Kidney (tissue), 14 donors: ENCODE measurements around the gene TPSB2. TPM values are rescaled to one million over a fixed set of nuclear protein-coding genes. Genes with fewer than 3 reads are reported as not detected.

Experiments
- DNase-seq, 5 donors: peaks; one replicate each; pipeline ENCODE4 v3.0.0-alpha.2; 2013 to 2020
- FAIRE-seq: peaks from 2 replicates; lab custom pipeline; 2012; peaks lifted over from hg19 to GRCh38; lab: Jason Lieb, UNC
- H3K27ac ChIP-seq, 2 donors: one replicate each; pipeline ENCODE4 v1.7.0; 2013; ENCODE audit warnings: low read depth in 2 of 2, low read length in 2 of 2, inconsistent platforms in 1 of 2
- H3K27me3 ChIP-seq: one replicate; pipeline ENCODE4 v1.7.1; 2013; ENCODE audit warnings: low read length, inconsistent platforms; ENCODE audit not compliant: control insufficient read depth, insufficient read depth
- H3K36me3 ChIP-seq, 3 donors: one replicate each; pipeline versions ENCODE4 v1.7.0 to v1.7.1; 2013; ENCODE audit warnings: low read length in 3 of 3, control low read depth in 1 of 3, inconsistent platforms in 1 of 3; ENCODE audit not compliant: insufficient read depth in 3 of 3, control insufficient read depth in 2 of 3
- H3K4me1 ChIP-seq, 3 donors: one replicate each; pipeline versions ENCODE4 v1.7.0 to v1.7.1; 2013; ENCODE audit warnings: low read length in 3 of 3, inconsistent platforms in 1 of 3, low read depth in 1 of 3; ENCODE audit not compliant: control insufficient read depth in 2 of 3, insufficient read depth in 2 of 3
- H3K4me3 ChIP-seq, 3 donors: one replicate each; pipeline versions ENCODE4 v1.7.0 to v1.8.1; 2013; ENCODE audit warnings: low read length in 3 of 3, control low read depth in 1 of 3, inconsistent platforms in 1 of 3
- H3K9ac ChIP-seq, 3 donors: one replicate each; pipeline versions ENCODE4 v1.7.0 to v1.7.1; 2013; ENCODE audit warnings: low read length in 3 of 3, control low read depth in 1 of 3, inconsistent platforms in 1 of 3
- H3K9me3 ChIP-seq, 3 donors: one replicate each; pipeline versions ENCODE4 v1.7.0 to v1.7.1; 2013; ENCODE audit warnings: low read length in 3 of 3, control low read depth in 1 of 3, inconsistent platforms in 1 of 3; ENCODE audit not compliant: control insufficient read depth in 2 of 3, insufficient read depth in 1 of 3
- CTCF ChIP-seq: IDR thresholded peaks from 3 replicates; pipeline ENCODE4 v1.5.1; 2012; ENCODE audit warnings: mild to moderate bottlenecking, moderate library complexity, borderline replicate concordance; ENCODE audit not compliant: insufficient read depth; ENCODE audit errors: extremely low read depth
- intact Hi-C: fragments of 100-400 bp; cut with DNase I; formaldehyde crosslinking; loops from one replicate; pipeline ENCODE4 v1.11.1; 2022
- polyA plus RNA-seq: library from polyadenylated mRNA; stranded (reverse); fragments of 350-450 nt; fragmentation: Illumina TruSeq; extraction: RNeasy Lipid Tissue Mini Kit (QIAGEN cat#74804); gene quantifications from one replicate; pipeline ENCODE4 v1.2.3, GENCODE V29; 2014; ENCODE audit warnings: low read depth, low replicate concordance; ENCODE audit not compliant: insufficient read depth
- total RNA-seq: library from RNA; stranded (reverse); fragmentation: NEBNext Ultra II Directional; extraction: Animal tissue kit (Norgen Biotek cat#: 25700); gene quantifications from one replicate; pipeline ENCODE4 v1.2.1, GENCODE V29; 2021
- donor health status: control.
- donor health status: control.
- donor health status: control.
- donor health status: control.
- donor health status: control.
- donor health status: DM: yes; HTN: yes; CAD: no.
- donor health status: Normal renal cell carcinoma (clear cell type).

Gene TPSB2
- total and polyA plus RNA-seq, 2 donors from 2014 or later: 141 TPM; not detected in 1

GRCh38 chr16:1218930-1219611 is 10.9 kb downstream of the TPSB2 start:
- H3K27me3 ChIP-seq: no peaks in the 10 kb centered on the region
- H3K36me3 ChIP-seq: peaks cover 0 to 3% (median 0%) of the 10 kb centered on the region in 3 donors
- intact Hi-C loops: no loop called here
- H3K4me1 ChIP-seq: no peaks in the 10 kb centered on the region
- no peak overlapping the region for H3K27ac ChIP-seq
- no peaks in the 10 kb centered on the region for H3K9me3 ChIP-seq
- no peak overlapping the region for H3K9ac ChIP-seq
- H3K4me3 ChIP-seq: no peak overlapping the region
- TF ChIP-seq CTCF: no peak
- FAIRE-seq (no peak), DNase-seq (no peak)

- Histone ChIP-seq H3K4me1 (no peaks in the 10 kb centered on the region), H3K9ac (no peak overlapping the region), H3K9me3 (no peaks in the 10 kb centered on the region), H3K27me3 (no peaks in the 10 kb centered on the region), H3K36me3 (peaks cover 0 to 3% (median 0%) of the 10 kb centered on the region in 3 donors), H3K27ac (no peak overlapping the region), H3K4me3 (no peak overlapping the region)
- FAIRE-seq: no peak
- no peak for TF ChIP-seq CTCF
- DNase-seq: no peak
- intact Hi-C loops: no loop called here
Measured at GRCh38 chr16:1218061-1218929, 11.7 kb downstream of the TPSB2 start.

GRCh38 chr16:1217526-1217925 is 12.5 kb downstream of the TPSB2 start:
- Histone ChIP-seq H3K9ac (no peak overlapping the region), H3K27ac (no peak overlapping the region), H3K9me3 (no peaks in the 10 kb centered on the region), H3K36me3 (peaks cover 0 to 3% (median 0%) of the 10 kb centered on the region in 3 donors), H3K4me3 (no peak overlapping the region), H3K4me1 (no peaks in the 10 kb centered on the region), H3K27me3 (no peaks in the 10 kb centered on the region)
- intact Hi-C loops: no loop called here
- no peak for TF ChIP-seq CTCF
- FAIRE-seq (no peak), DNase-seq (no peak)
